Pons (tissue), 1 donor: ENCODE results near the gene SMIM35.
"Not testable (repeated sequence)": the region's sequence is repeated elsewhere in the genome, so short reads cannot be mapped to it uniquely, and the experiment has no call there.

ENCODE experiments used
- DNase-seq: peaks from one replicate; pipeline ENCODE4 v3.0.0-alpha.2; 2016; ENCODE audit warnings: low spot score

The SMIM35 gene

GRCh38 chr11:118080296-118080695 lies 6.5 kb downstream of the SMIM35 start:
- DNase-seq, result no peak

- DNase-seq, result no peak
These were observed 7.3 kb downstream of the SMIM35 start for GRCh38 chr11:118079491-118079890.

GRCh38 chr11:118078911-118079411 lies 7.8 kb downstream of the SMIM35 start:
- DNase-seq, result no peak

GRCh38 chr11:118076754-118077281 lies 9.9 kb downstream of the SMIM35 start, which contains the start of gene TMPRSS4:
Gene TMPRSS4, plus strand, starts transcription at chr11:118077078. Its CDS starts 225 bp downstream, at chr11:118077303.
- DNase-seq, result no peak

GRCh38 chr11:118074785-118075184 lies 12.0 kb downstream of the SMIM35 start:
- DNase-seq, result no peak

- no peak for DNase-seq
These were observed 12.6 kb downstream of the SMIM35 start for GRCh38 chr11:118074091-118074685.

GRCh38 chr11:118073554-118073953 lies 13.2 kb downstream of the SMIM35 start:
- DNase-seq, result no peak

GRCh38 chr11:118071416-118072030 lies 15.2 kb downstream of the SMIM35 start:
- DNase-seq, result no peak

- no peak for DNase-seq
These were observed 17.7 kb downstream of the SMIM35 start for GRCh38 chr11:118068945-118069612.

GRCh38 chr11:118068206-118068944 lies 18.4 kb downstream of the SMIM35 start:
- peak; percentile 73 for DNase-seq

GRCh38 chr11:118067006-118067405 lies 19.8 kb downstream of the SMIM35 start:
- no peak for DNase-seq

- no peak for DNase-seq
These were observed 21.4 kb downstream of the SMIM35 start for GRCh38 chr11:118065384-118065783.

GRCh38 chr11:118064956-118065355 lies 21.8 kb downstream of the SMIM35 start:
- no peak for DNase-seq

GRCh38 chr11:118062631-118063030 lies 24.1 kb downstream of the SMIM35 start:
- not testable (repeated sequence) for DNase-seq

GRCh38 chr11:118062181-118062580 lies 24.6 kb downstream of the SMIM35 start:
- DNase-seq, result not testable (repeated sequence)

- no peak for DNase-seq
These were observed 25.1 kb downstream of the SMIM35 start for GRCh38 chr11:118061586-118062125.

- DNase-seq, result no peak
These were observed 25.9 kb downstream of the SMIM35 start for GRCh38 chr11:118060869-118061268.

GRCh38 chr11:118060081-118060661 lies 26.6 kb downstream of the SMIM35 start:
- no peak for DNase-seq

- DNase-seq, result no peak
These were observed 27.4 kb downstream of the SMIM35 start for GRCh38 chr11:118059246-118059940.

GRCh38 chr11:118058311-118059245 lies 28.2 kb downstream of the SMIM35 start:
- no peak for DNase-seq
